Endometrial microvascular endothelial cells (primary cell): ENCODE data around the gene SPDYE3. TPM values are rescaled to one million over a fixed set of nuclear protein-coding genes. Genes with fewer than 3 reads are reported as not detected.
"Not testable (repeated sequence)": the region's sequence is repeated elsewhere in the genome, so short reads cannot be mapped to it uniquely, and the experiment has no call there.

Experiments
- in situ Hi-C: cut with HindIII; loops from 2 replicates; pipeline ENCODE4 v1.10.0; 2017; ENCODE audit warnings: low sequenced_read_pairs, low pct_unique_long_range_greater_than_20kb; ENCODE audit errors: inconsistent ontology term
- total RNA-seq: library from RNA; depleted of rRNA; stranded (reverse); fragments of >200 nt; gene quantifications from one replicate; pipeline ENCODE4 v1.2.3, GENCODE V29; 2015; ENCODE audit errors: inconsistent ontology term

SPDYE3 gene
- total RNA-seq, 1 donor from 2014 or later: not detected

DNA sequence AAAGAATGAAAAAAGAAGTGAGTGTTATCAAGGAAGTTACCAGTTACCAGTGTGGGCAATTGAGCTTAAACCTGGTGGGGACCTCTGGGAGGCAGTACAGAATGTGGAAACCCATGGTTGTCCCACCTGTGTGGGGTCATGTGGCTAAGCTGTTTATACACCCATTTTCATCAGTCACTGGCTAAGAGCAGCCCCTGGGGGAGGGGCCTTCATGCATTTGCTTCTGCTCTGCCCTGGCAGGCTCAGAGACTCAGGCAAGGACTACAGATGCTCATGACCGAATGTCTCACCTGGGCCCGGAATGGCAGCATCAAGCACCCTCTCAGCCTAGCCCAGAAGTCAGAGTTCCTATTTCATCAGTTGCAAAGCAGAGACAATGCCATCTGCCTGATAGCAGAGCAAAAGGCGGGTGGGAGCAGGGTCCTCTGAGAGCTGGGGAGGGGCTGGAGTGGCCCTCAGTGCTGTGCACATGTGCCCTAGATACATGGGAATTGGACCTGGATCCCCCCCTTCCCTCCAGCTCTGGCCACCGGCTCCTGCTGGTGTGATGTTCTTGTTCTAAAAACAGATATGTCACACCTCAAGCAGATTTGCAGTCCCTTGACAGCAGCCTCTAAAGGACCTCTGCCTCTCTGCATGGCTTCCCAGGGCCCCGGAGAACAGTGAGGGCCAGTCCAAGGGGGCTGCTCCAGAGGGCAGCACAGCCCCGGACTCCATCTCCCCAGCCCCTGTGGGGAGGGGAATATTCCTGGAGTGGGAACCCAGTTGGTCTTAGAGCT lies 20.1 kb upstream of the SPDYE3 start:
- in situ Hi-C loops: not testable (repeated sequence)

DNA sequence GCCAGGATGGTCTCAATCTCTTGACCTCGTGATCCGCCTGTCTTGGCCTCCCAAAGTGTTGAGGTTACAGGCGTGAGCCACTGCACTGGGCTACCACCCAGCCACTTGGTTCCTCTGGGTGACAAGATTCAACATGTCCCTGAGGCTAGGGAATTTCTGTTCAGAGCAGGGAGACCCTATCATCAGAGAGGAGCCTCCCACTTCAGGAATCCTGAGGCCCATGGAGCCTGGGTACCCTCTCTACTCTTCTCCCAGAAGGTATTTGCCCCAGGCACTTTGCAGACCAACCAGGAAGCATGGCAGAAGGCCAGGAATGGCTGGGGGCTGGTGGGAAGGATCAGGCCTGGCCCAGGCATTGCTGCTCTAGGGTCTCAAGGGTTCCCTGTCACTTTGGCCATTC lies 19.2 kb upstream of the SPDYE3 start:
- in situ Hi-C loops: not testable (repeated sequence)

DNA sequence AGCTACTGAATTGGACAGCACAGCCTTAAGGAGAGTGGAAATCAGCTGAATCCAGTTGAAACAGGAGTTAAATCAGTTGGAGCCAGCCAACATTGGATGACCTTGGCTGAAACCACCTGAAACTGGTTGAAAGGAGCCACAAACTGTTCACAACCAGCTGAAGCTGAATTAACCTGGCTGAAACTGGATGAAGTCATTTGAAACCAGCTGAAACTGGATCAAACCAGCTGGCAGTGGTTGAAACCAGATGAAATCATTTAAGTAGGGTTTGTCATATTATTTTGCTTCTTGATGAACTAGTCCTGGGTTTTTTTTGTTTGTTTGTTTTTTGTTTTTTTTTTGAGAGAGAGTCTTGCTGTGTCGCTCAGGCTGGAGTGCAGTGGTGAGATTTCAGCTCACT lies 15.3 kb upstream of the SPDYE3 start:
- in situ Hi-C loops: not testable (repeated sequence)

DNA sequence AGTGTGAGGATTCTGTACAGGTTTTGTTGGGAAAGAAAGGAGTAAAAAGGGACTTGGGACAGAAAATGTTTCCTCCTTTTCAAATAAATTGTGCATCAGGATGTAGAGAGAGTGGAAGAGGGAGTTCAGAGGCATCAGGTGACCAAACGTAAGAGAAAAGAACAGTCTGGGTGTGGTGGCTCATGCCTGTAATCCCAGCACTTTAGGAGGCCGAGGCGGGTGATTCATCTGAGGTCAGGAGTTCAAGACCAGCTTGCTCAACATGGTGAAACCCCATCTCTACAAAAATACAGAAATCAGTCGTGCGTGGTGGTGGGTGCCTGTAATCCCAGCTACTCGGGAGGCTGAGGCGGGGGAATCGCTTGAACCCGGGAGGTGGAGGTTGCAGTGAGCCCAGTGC lies 12.2 kb upstream of the SPDYE3 start:
- in situ Hi-C loops: not testable (repeated sequence)

DNA sequence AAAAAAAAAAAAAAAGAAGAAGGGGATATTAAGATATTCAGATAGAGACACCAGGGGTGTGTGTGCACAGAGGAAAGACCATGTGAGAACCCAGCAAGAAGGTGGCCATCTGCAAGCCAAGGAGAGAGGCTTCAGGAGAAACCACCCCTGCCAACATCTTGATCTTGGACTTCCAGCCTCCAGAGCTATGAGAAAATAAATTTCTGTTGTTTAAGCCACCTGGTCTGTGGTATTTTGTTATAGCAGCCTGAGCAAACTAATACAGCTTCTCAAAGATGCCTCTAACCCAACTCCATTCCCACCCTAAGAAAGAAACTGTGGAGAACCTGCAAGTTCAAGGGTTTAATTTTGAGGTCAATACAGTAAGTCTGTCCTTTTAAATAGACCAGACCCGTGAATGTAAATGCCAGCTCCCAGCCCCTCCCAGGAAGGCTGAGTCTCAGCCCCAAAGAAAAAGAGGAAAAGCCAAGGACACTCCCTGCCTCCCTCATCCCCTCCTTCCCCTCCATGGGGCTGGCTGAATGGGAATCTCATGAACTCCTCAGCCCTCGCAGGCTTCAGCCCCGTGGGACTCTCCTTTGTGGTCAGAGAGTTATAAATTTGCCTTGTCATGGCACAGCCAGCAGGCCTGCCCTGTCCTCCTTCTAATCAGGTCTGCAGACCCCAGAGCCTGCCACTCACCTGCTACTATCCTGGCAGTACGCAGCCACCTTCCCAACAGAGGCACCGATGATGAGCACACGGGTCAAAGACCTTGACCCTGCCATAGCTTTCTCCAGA lies 9.5 kb upstream of the SPDYE3 start:
- in situ Hi-C loops: not testable (repeated sequence)

DNA sequence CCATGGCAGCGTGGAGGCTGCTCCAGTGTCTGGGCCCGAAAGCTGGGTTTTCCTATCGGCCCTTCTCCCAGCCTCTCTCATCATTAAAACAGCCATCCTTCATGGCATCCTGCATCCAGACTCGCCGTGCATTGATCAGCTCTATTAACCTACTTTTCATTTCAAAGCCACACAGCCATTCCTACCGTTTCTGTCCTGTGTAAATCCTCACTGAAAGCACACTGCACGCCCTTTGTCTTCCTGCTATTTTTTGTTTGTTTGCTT lies 8.9 kb upstream of the SPDYE3 start:
- in situ Hi-C loops: not testable (repeated sequence)

DNA sequence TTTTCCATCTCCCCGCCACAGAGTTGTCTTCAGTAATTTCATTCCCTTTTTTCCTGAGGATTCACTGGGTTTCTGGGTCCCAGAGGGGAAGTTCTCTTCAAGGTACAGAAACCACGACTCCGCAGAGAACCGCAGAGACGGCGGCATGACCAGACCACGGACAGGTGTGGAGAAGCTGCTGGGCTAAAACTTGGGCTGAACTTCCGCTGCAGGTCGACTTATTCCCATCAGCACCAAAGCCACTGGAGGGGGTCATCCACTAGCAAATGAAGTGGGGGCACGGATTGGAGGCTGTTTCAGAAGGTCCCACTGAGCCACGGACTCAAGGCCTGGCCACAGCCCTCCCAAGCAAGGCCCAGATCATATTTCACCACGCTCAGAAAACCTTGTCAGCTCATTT lies 3.0 kb upstream of the SPDYE3 start:
- in situ Hi-C loops: not testable (repeated sequence)

DNA sequence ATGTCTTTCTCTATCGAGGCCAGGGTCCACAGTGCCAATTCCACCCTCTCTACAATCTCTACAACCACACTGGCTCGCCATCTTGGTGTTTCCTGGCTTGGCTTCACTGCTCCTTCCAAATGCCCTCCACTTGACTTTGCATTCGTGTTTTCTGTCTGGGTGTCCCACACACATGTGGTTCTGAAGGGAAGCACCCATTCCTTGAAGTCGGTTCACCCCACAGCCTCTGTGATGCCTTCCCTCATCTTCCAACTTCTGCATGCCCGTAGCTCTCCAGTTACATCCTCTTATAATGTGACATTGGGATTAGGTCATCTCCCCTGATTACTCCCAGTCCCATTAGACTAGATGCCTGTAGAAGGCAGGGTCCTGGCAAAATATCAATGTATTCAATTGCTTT lies 10.8 kb downstream of the SPDYE3 start:
- in situ Hi-C loops: not testable (repeated sequence)

DNA sequence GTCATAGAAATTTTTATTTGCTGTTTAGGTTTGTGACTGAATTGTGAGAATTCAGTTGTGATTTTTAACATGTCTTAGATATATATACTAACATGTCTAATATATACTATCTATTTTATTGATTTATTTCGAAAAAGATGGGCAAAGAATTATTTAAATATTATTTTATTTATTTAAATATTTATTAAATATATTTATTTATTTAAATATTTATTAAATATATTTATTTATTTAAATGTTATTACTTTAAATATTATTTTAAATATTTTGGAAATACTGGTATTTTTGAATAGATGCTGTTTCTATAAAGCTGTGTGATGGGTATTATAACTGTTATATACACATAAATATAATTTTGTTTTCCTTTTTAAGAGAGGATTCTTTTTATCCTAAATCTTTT lies 14.1 kb downstream of the SPDYE3 start:
- in situ Hi-C loops: not testable (repeated sequence)

DNA sequence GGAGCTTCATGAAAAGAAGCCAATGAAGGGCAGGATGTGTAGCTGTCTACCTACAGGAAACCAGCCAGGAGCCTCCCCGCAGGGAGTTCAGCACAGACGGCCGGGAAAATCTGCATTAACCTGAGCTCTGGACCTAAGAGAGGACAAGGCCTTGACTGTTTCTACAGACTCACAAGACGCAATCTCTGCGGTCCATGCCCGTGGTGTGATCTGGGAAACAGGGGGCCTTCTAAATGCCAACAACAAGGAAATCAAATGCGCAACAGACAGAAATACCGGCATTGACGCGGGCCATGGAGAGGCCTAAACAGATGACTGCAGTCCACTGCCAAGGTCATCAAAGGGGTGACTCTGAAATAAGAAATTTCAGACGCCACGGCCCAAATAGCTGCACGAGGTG lies 16.7 kb downstream of the SPDYE3 start:
- in situ Hi-C loops: not testable (repeated sequence)

DNA sequence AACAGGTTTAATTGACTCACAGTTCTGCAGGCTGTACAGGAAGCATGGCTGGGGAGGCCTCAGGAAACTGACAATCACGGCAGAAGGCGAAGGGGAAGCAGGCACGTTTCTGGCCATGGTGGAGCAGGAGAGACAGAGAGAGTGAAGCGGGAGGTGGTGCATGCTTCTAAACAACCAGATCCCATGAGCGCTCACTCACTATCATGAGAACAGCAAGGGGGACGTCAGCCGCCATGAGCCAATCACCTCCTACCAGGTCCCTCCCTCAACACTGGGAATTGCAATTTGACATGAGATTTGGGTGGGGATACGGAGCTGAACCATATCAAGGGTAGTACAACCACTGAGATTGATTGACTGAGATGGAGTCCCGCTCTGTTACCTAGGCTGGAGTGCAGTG lies 18.2 kb downstream of the SPDYE3 start:
- in situ Hi-C loops: not testable (repeated sequence)

DNA sequence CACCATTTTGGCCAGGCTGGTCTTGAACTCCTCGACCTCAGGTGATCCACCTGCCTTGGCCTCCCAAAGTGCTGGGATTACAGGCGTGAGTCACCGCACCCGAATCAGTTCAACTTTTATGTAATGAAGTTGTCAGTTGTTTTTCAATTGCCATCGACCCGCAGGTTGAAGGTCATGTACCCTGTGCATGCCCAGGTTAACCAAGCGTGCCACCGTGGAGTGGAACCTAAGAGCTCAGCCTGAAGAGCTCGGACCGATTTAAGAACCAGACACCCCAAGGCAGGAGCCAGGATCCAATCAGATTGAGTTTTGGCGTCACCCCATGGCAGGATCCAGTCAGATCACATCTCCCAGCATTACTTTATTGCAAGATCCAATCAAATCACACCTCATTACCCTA lies 19.4 kb downstream of the SPDYE3 start:
- in situ Hi-C loops: not testable (repeated sequence)

DNA sequence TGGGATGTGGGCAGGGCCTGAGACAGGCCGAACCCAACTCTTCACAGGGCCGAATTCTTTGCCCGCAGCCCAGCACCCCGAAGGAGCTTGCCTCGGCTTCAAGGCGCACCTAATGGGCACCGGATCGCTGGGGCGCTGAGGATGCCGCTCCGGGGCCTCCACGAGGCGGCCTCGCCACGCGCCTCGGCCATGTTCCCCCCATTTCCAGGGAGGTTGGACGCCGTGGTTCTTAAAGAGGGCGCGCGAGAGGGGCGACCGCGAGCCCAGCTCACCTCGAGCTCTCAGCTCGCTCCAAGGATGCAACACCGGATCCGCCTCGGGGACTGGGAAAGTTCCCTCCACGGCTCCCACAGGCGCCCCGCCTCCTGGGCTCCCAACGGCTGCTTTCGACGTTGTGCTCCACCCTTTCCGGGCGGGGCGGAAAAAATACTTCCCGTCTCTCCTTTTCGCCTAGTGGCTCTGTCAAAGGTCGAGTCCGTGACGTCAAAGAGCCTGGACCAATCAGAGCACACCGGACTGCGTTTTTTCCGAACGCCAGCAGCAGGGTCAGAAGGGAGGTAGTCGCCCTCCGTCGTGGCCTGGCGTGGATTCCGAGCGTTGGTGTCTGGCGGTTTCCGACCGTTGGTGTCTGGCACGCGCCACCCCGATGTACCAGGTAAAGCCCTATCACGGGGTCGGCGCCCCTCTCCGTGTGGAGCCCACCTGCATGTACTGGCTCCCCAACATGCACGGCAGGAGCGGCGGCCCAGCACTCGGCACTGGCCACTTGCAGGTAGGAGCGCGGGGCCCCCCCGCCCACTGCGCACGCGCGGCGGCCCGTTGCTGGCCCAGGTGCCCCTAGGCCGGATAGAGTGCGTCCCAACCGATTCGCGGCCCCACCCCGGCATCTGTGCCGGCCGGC lies 28.3 kb downstream of the SPDYE3 start:
- in situ Hi-C loops: not testable (repeated sequence)

DNA sequence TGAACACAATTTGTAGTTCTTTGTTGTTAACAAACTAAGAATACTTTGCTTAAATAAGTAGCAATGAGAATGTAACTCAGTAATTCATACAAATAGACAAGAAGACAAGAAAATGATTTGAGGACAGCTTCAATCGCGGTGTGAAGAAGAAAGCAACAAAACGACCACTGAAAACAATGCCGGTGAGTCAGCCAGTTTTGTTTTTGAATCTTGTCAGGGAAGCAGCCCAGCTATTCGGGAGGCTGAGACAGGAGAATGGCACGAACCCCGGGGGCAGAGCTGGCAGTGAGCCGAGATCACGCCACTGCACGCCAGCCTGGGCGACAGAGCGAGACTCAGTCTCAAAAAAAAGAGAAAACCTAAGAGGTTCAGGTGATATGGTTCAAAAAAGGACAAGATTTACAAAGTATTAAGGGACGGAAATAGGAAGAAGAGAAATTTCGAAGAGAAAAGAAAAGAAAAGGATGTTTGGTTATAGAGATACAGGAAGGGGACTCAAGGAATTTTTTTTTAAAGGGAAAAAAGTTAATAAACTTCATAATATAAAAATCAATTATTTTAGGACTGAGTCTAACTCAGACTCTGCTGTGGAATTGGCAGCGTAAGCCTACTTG lies 30.7 kb downstream of the SPDYE3 start:
- in situ Hi-C loops: not testable (repeated sequence)

DNA sequence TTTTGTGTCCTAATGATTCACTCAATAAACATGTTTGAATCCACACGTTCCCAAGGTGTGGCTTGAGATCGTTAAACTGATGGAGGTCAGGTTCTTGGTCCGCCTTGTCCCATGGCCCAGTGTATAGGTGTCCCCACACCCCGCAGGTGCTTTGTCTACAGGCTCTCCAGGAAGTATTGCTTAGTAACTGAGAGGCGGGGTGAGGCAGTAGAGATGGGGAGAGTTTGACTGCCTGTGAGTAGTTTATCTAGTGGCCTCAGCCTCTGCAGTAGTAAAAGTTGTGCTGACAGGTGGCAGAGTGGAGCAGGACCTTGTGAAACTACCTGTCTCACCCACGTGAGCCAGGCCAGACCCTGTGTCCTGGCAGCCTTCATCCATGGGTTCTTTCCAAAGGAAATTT lies 33.8 kb downstream of the SPDYE3 start:
- in situ Hi-C loops: not testable (repeated sequence)

DNA sequence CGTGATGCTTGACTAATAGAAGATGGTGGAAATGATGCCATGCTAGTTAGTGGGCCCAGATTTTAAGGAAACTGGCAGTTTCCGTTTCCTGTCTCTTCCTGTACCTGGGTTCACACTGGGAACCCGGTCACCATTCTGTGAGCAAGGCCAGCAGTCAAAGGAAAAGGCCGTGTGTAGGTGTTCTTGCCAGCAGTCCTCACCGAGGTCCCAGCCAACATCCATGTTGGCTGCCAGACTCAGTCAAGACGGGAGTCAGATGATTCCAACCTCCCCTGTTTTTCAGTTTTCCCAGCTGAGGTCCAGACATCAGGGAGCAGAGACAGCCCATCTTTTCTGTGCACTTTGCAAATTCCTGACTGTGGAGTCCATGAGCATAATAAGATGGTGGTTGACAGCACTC lies 35.3 kb downstream of the SPDYE3 start:
- in situ Hi-C loops: no loop called here

DNA sequence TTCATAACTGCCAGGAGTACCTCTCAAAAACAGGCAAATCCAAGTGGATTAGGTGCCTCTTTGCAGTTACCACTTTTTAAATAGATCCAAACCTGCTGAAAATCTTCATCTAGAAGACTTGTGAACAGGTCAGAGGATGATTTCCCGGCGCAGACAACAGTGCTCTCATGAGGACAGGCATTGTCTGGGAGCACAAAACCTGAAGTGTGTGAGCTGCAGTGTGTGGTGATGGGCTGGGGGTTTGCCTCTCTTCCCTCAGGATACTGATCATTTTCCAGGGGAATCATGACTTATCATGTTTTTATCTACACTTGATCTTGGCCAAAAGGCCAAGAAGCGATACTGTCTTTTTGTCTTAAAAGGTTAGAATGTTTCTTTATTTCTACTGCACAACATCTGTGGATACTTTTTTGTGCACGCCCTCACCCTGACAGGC lies 36.6 kb downstream of the SPDYE3 start:
- in situ Hi-C loops: not testable (repeated sequence)

DNA sequence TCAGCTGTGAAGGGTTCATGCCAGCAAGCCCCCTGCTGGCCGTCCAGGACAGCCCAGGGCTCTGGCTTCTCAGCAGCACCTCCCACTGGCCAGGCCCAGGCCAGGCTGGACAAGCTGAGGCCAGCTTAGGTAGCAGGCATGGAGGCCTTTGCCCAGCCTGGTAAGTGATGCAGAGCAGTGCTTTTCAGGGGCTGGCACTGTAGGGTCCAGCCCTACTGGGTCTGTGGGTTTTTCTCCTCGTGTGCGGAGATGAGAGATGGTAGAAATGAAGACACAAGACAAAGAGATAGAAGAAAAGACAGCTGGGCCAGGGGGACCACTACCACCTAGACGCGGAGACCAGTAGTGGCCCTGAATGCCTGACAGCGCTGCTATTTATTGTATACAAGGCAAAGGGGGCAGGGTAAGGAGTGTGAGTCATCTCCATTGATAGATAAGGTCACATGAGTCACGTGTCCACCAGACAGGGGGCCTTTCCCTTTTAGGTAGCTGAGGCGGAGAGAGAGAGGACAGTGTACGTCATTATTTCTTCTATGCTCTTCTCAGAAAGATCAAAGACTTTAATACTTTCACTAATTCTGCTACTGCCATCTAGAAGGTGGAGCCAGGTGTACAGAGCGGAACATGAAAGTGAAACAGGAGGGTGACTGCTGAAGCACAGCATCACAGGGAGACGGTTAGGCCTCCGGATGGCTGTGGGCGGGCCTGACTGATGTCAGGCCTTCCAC lies 37.2 kb downstream of the SPDYE3 start:
- in situ Hi-C loops: not testable (repeated sequence)

DNA sequence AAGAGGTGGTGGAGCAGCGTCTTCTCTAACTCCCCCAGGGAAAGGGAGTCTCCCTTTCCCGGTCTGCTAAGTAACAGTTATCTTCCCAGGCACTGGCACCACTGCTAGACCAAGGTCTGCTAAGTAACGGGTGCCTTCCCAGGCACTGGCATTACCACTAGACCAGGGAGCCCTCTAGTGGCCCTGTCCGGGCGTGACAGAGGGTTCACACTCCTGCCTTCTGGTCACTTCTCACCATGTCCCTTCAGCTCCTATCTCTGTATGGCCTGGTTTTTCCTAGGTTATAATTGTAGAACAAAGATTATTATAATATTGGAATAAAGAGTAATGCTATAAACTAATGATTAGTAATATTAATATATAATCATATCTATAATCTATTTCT lies 37.8 kb downstream of the SPDYE3 start:
- in situ Hi-C loops: not testable (repeated sequence)
